Measurements from ENCODE around the gene COL4A2. TPM values are rescaled to one million over a fixed set of nuclear protein-coding genes. Genes with fewer than 3 reads are reported as not detected.
A peak's percentile ranks its signal among the peaks of the same experiment; 100 is the strongest.
"Not testable (repeated sequence)": the region's sequence is repeated elsewhere in the genome, so short reads cannot be mapped to it uniquely, and the experiment has no call there.

COL4A2 gene
- total RNA-seq, 2 donors from 2014 or later = 999 to 1,135 TPM

GRCh38 chr13:110528911-110529310 lies 221.8 kb downstream of the COL4A2 start:
- DNase-seq (ENCODE audit: low spot score) (no peak), ATAC-seq (ENCODE audit: insufficient number of reproducible peaks, low FRiP score, low read depth) (no peak)
- no peaks in the 10 kb centered on the region for H3K27me3 ChIP-seq (replicated peaks; ENCODE audit: insufficient read depth)
- H3K9me3 ChIP-seq = no peaks in the 10 kb centered on the region
- no peaks in the 10 kb centered on the region for H3K36me3 ChIP-seq
- no peak overlapping the region for H3K4me3 ChIP-seq
- no peak for TF ChIP-seq CTCF (IDR thresholded peaks at IDR 0.05)
- peak overlapping the region; percentile 81 to 89 for H3K27ac ChIP-seq
- peaks cover 34 to 60% of the 10 kb centered on the region in 2 donors for H3K4me1 ChIP-seq (ENCODE audit: control insufficient read depth in 1 of 2, low read depth in 2 of 2)

GRCh38 chr13:110529522-110530311 lies 222.6 kb downstream of the COL4A2 start:
- no peaks in the 10 kb centered on the region for H3K9me3 ChIP-seq
- peak overlapping the region; percentile 81 to 89 for H3K27ac ChIP-seq
- no peak for ATAC-seq (ENCODE audit: insufficient number of reproducible peaks, low FRiP score, low read depth)
- no peaks in the 10 kb centered on the region for H3K27me3 ChIP-seq (replicated peaks; ENCODE audit: insufficient read depth)
- no peaks in the 10 kb centered on the region for H3K36me3 ChIP-seq
- no peak for TF ChIP-seq CTCF (IDR thresholded peaks at IDR 0.05)
- H3K4me1 ChIP-seq (ENCODE audit: control insufficient read depth in 1 of 2, low read depth in 2 of 2) = peaks cover 28 to 52% of the 10 kb centered on the region in 2 donors
- no peak overlapping the region for H3K4me3 ChIP-seq
- DNase-seq (ENCODE audit: low spot score) = no peak

- Histone ChIP-seq H3K36me3 (no peaks in the 10 kb centered on the region), H3K9me3 (no peaks in the 10 kb centered on the region), H3K4me3 (no peak overlapping the region), H3K27me3 (replicated peaks; ENCODE audit: insufficient read depth) (no peaks in the 10 kb centered on the region), H3K27ac (no peak overlapping the region), H3K4me1 (ENCODE audit: control insufficient read depth in 1 of 2, low read depth in 2 of 2) (peaks cover 29 to 49% of the 10 kb centered on the region in 2 donors)
- no peak for DNase-seq (ENCODE audit: low spot score)
- ATAC-seq (ENCODE audit: insufficient number of reproducible peaks, low FRiP score, low read depth) = no peak
- TF ChIP-seq CTCF (IDR thresholded peaks at IDR 0.05) = no peak
Observed at GRCh38 chr13:110531100-110531499, 224.0 kb downstream of the COL4A2 start.

GRCh38 chr13:110531671-110532083 lies 224.6 kb downstream of the COL4A2 start:
- Histone ChIP-seq H3K27ac (no peak overlapping the region), H3K36me3 (no peaks in the 10 kb centered on the region), H3K4me3 (no peak overlapping the region), H3K4me1 (ENCODE audit: control insufficient read depth in 1 of 2, low read depth in 2 of 2) (peaks cover 26 to 44% of the 10 kb centered on the region in 2 donors), H3K9me3 (no peaks in the 10 kb centered on the region), H3K27me3 (replicated peaks; ENCODE audit: insufficient read depth) (no peaks in the 10 kb centered on the region)
- DNase-seq (ENCODE audit: low spot score) = no peak
- ATAC-seq (ENCODE audit: insufficient number of reproducible peaks, low FRiP score, low read depth) = no peak
- TF ChIP-seq CTCF (IDR thresholded peaks at IDR 0.05) = no peak

GRCh38 chr13:110532258-110532657 lies 225.2 kb downstream of the COL4A2 start:
- H3K9me3 ChIP-seq; H3K27ac ChIP-seq; H3K36me3 ChIP-seq; H3K27me3 ChIP-seq (replicated peaks; ENCODE audit: insufficient read depth); H3K4me3 ChIP-seq; ATAC-seq (ENCODE audit: insufficient number of reproducible peaks, low FRiP score, low read depth); DNase-seq (ENCODE audit: low spot score): not testable (repeated sequence)
- peaks cover 26 to 40% of the 10 kb centered on the region in 2 donors for H3K4me1 ChIP-seq (ENCODE audit: control insufficient read depth in 1 of 2, low read depth in 2 of 2)
